Activated CD4-positive, alpha-beta T cell treated with anti-CD3 and anti-CD28 coated beads for 36 hours (primary cell): ENCODE measurements around the gene DENND11. TPM values are rescaled to one million over a fixed set of nuclear protein-coding genes. Genes with fewer than 3 reads are reported as not detected.
A peak's percentile ranks its signal among the peaks of the same experiment; 100 is the strongest.

Source experiments
- ATAC-seq: fragments of 200-7000 bp; cut with Tn5 transposase; one replicate; pipeline ENCODE4 v1.10.0; 2021; ENCODE audit warnings: mild to moderate bottlenecking, moderate library complexity
- CTCF ChIA-PET: fragments of 350-600 bp; sonication (Branson Sonifier 250); formaldehyde crosslinking; loops from one replicate; lab custom pipeline; 2021; ENCODE audit warnings: antibody characterized with exemption; lab: Charles Lee
- POLR2A ChIA-PET: fragments of 350-600 bp; sonication (Branson Sonifier 250); formaldehyde crosslinking; loops from one replicate; lab custom pipeline; 2021; ENCODE audit warnings: antibody characterized with exemption, inconsistent platforms; lab: Charles Lee
- DNase-seq: peaks from one replicate; pipeline ENCODE4 v3.0.0-alpha.2; 2020
- H3K27ac Mint-ChIP-seq: one replicate; pipeline ENCODE4 v1.8.0; 2021; ENCODE audit warnings: mixed read lengths
- H3K27me3 Mint-ChIP-seq: one replicate; pipeline ENCODE4 v1.8.0; 2021; ENCODE audit warnings: mixed read lengths
- H3K36me3 Mint-ChIP-seq: one replicate; pipeline ENCODE4 v1.8.0; 2021; ENCODE audit warnings: low read depth, mixed read lengths
- H3K4me1 Mint-ChIP-seq: one replicate; pipeline ENCODE4 v1.8.0; 2021; ENCODE audit warnings: mixed read lengths
- H3K4me3 Mint-ChIP-seq: one replicate; pipeline ENCODE4 v1.8.0; 2021; ENCODE audit warnings: mild to moderate bottlenecking, moderate library complexity, mixed read lengths
- H3K9me3 Mint-ChIP-seq: one replicate; pipeline ENCODE4 v1.8.0; 2021; ENCODE audit warnings: low read depth, mixed read lengths
- intact Hi-C, 2 experiments: fragments of 100-400 bp; cut with DNase I in 1 of 2; cut with micrococcal nuclease in 1 of 2; formaldehyde crosslinking; loops; one replicate each; pipeline versions ENCODE4 v1.14.2 to v1.15.1; 2022 to 2024; cut with DNase I, micrococcal nuclease
- total RNA-seq, 2 experiments: library from RNA; stranded (reverse); gene quantifications; one replicate each; pipeline ENCODE4 v1.2.3, GENCODE V29; 2021

The DENND11 gene
- total RNA-seq, 2 experiments from 2014 or later: 21.2 to 27.6 TPM

- ChIA-PET CTCF (interaction anchor here (1.4 to 2.8 kb wide), 2 partner anchors 10 to 73 kb away, joined by 3 to 11 read pairs; partner anchors contain the start of gene SSBP1), POLR2A (no interaction called here)
- Mint-ChIP-seq H3K27me3 (no peaks in the 10 kb centered on the region), H3K27ac (no peak overlapping the region), H3K9me3 (no peaks in the 10 kb centered on the region), H3K4me3 (no peak overlapping the region), H3K36me3 (peaks cover 8% of the 10 kb centered on the region), H3K4me1 (peaks cover 9% of the 10 kb centered on the region)
- intact Hi-C loops: no loop called here
- DNase-seq (no peak), ATAC-seq (no peak)
Measured at GRCh38 chr7:141664450-141664849, 37.5 kb downstream of the DENND11 start.

GRCh38 chr7:141663081-141663849 is 38.7 kb downstream of the DENND11 start:
- H3K9me3 Mint-ChIP-seq: no peaks in the 10 kb centered on the region
- no peaks in the 10 kb centered on the region for H3K27me3 Mint-ChIP-seq
- DNase-seq (no peak), ATAC-seq (peak; percentile 53)
- H3K27ac Mint-ChIP-seq: peak overlapping the region; percentile 75
- no peak overlapping the region for H3K4me3 Mint-ChIP-seq
- H3K4me1 Mint-ChIP-seq: peaks cover 9% of the 10 kb centered on the region
- CTCF ChIA-PET: interaction anchor here (0.7 to 2.8 kb wide), 4 partner anchors 9 to 155 kb away, joined by 3 to 11 read pairs (median 3); partner anchors contain the start of gene SSBP1
- POLR2A ChIA-PET: no interaction called here
- intact Hi-C loops: no loop called here
- peaks cover 8% of the 10 kb centered on the region for H3K36me3 Mint-ChIP-seq

GRCh38 chr7:141660259-141660658 is 41.7 kb downstream of the DENND11 start:
- Mint-ChIP-seq H3K27ac (peak overlapping the region; percentile 53), H3K4me1 (peaks cover 9% of the 10 kb centered on the region), H3K9me3 (no peaks in the 10 kb centered on the region), H3K4me3 (no peak overlapping the region), H3K27me3 (no peaks in the 10 kb centered on the region), H3K36me3 (peaks cover 12% of the 10 kb centered on the region)
- ChIA-PET CTCF (interaction anchor here (1.1 to 1.4 kb wide), 2 partner anchors 10 to 77 kb away, joined by 3 read pairs; no protein-coding TSS in a partner anchor), POLR2A (interaction anchor here (0.6 kb wide), 1 partner anchor 70 kb away, joined by 4 read pairs; no protein-coding TSS in a partner anchor)
- ATAC-seq: peak; percentile 26
- intact Hi-C loops: no loop called here
- no peak for DNase-seq

DNA sequence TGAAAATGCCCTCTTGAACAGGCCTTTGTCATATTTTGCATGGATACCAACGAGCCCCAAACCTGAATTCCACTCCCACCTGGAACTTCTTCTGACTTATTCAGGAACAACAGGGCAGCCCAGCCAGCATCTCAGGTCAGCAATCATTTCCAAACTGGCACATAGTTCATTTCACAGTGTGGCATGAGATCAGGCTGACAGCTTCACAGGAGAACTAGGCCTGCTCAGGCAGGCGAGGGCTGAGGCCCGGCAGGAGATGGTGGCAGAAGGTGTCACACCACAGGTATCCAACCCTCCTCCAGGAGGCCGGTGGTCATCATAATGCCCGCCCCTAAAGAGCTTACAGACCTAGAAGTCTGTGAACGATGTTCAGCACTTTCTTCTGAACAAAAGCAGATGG is 42.5 kb downstream of the DENND11 start:
- Mint-ChIP-seq H3K36me3 (peaks cover 19% of the 10 kb centered on the region), H3K9me3 (no peaks in the 10 kb centered on the region), H3K4me3 (no peak overlapping the region), H3K27ac (peak overlapping the region; percentile 53), H3K4me1 (peaks cover 11% of the 10 kb centered on the region), H3K27me3 (no peaks in the 10 kb centered on the region)
- intact Hi-C loops: no loop called here
- CTCF ChIA-PET: interaction anchor here (1.1 to 1.4 kb wide), 2 partner anchors 10 to 78 kb away, joined by 3 read pairs; no protein-coding TSS in a partner anchor
- POLR2A ChIA-PET: interaction anchor here (0.6 kb wide), 1 partner anchor 69 kb away, joined by 4 read pairs; no protein-coding TSS in a partner anchor
- no peak for DNase-seq
- no peak for ATAC-seq

- POLR2A ChIA-PET: interaction anchor here (0.7 kb wide), 1 partner anchor 83 kb away, joined by 3 read pairs; the partner anchor contains the start of gene SSBP1
- H3K27me3 Mint-ChIP-seq: no peaks in the 10 kb centered on the region
- CTCF ChIA-PET: interaction anchor here (0.5 to 5.1 kb wide), 23 partner anchors 10 to 1829 kb away, joined by 3 to 48 read pairs (median 4); partner anchors contain the start of genes AGK, SSBP1 and WEE2
- intact Hi-C loops: loop anchor here (1.0 to 5.0 kb wide), 5 partner anchors 48 to 582 kb away; partner anchors contain the start of genes SSBP1 (in 2 of the 2), AGK (in 1 of the 2), DENND11 (in 1 of the 2) and TMEM178B (in 1 of the 2)
- H3K4me3 Mint-ChIP-seq: no peak overlapping the region
- no peaks in the 10 kb centered on the region for H3K9me3 Mint-ChIP-seq
- DNase-seq (peak; percentile 77), ATAC-seq (peak; percentile 97)
- peaks cover 28% of the 10 kb centered on the region for H3K36me3 Mint-ChIP-seq
- H3K27ac Mint-ChIP-seq: peak overlapping the region; percentile 79
- peaks cover 5% of the 10 kb centered on the region for H3K4me1 Mint-ChIP-seq
Measured at GRCh38 chr7:141654551-141654950, 47.4 kb downstream of the DENND11 start.

DNA sequence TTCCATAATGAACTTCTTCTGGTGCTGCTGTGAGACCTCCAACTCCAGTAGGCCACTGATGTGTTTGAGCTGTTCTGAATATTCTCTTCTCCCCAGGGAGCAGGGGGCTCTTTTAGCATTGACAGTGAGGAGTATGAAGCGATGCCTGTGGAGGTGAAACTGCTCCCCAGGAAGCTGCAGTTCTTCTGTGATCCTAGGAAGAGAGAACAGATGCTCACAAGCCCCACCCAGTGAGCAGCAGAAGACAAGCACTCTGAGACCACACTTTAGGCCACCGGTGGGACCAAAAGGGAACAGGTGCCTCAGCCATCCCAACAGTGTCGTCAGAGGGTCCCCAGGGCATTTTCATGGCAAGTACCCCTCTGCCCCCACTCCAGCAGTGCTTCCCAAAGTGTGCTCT is 49.3 kb downstream of the DENND11 start:
- H3K4me3 Mint-ChIP-seq: no peak overlapping the region
- H3K4me1 Mint-ChIP-seq: peaks cover 5% of the 10 kb centered on the region
- POLR2A ChIA-PET: no interaction called here
- H3K36me3 Mint-ChIP-seq: peaks cover 31% of the 10 kb centered on the region
- H3K27ac Mint-ChIP-seq: no peak overlapping the region
- ATAC-seq (no peak), DNase-seq (no peak)
- CTCF ChIA-PET: interaction anchor here (1.6 to 5.1 kb wide), 4 partner anchors 9 to 132 kb away, joined by 6 to 48 read pairs (median 27); partner anchors contain the start of gene SSBP1
- no peaks in the 10 kb centered on the region for H3K9me3 Mint-ChIP-seq
- intact Hi-C loops: loop anchor here in 1 of 2 experiments (5.0 kb wide), 2 partner anchors 100 to 580 kb away; partner anchors contain the start of genes AGK and TMEM178B
- no peaks in the 10 kb centered on the region for H3K27me3 Mint-ChIP-seq

Other genes starting within 250 kb of the DENND11 start
- gene AGK, start 150.8 kb downstream of the DENND11 start, total RNA-seq: 10 to 100 TPM; 49.7 to 52.9 TPM
- gene WEE2, start 6.2 kb upstream of the DENND11 start, total RNA-seq: not detected
- gene SSBP1, start 36.2 kb upstream of the DENND11 start, total RNA-seq: 100 to 1,000 TPM; 183 to 245 TPM
- gene TAS2R3, start 61.9 kb upstream of the DENND11 start, total RNA-seq: 1 to 10 TPM in 1 of 2 experiments, under 1 TPM in 1; 0.69 to 1.1 TPM
- under 1 TPM; 0.60 to 0.62 TPM for gene TAS2R4, start 74.5 kb upstream of the DENND11 start, total RNA-seq
- 1 to 10 TPM in 1 of 2 experiments, under 1 TPM in 1; 0.75 to 1.4 TPM for gene TAS2R5, start 88.1 kb upstream of the DENND11 start, total RNA-seq
- not detected for gene PRSS37, start 139.3 kb upstream of the DENND11 start, total RNA-seq
- not detected for gene OR9A4, start 214.2 kb upstream of the DENND11 start, total RNA-seq
- gene CLEC5A, start 244.8 kb upstream of the DENND11 start, total RNA-seq: not detected